DND-41 (cell line): ENCODE data around the gene LRP5.

Source experiments
- EZH2 ChIP-seq: IDR thresholded peaks from 3 replicates; pipeline ENCODE4 v1.6.1; 2012; ENCODE audit warnings: borderline replicate concordance, low read depth, mild to moderate bottlenecking, moderate library complexity, low read length, inconsistent platforms; ENCODE audit not compliant: severe bottlenecking
- TF ChIP-seq, protein P1 (sequence below): IDR thresholded peaks from 2 replicates; pipeline ENCODE4 v1.5.1; 2012; ENCODE audit warnings: borderline replicate concordance, low read length, moderate library complexity, mild to moderate bottlenecking; ENCODE audit not compliant: poor library complexity, severe bottlenecking; ENCODE audit errors: extremely low read depth

DNA sequence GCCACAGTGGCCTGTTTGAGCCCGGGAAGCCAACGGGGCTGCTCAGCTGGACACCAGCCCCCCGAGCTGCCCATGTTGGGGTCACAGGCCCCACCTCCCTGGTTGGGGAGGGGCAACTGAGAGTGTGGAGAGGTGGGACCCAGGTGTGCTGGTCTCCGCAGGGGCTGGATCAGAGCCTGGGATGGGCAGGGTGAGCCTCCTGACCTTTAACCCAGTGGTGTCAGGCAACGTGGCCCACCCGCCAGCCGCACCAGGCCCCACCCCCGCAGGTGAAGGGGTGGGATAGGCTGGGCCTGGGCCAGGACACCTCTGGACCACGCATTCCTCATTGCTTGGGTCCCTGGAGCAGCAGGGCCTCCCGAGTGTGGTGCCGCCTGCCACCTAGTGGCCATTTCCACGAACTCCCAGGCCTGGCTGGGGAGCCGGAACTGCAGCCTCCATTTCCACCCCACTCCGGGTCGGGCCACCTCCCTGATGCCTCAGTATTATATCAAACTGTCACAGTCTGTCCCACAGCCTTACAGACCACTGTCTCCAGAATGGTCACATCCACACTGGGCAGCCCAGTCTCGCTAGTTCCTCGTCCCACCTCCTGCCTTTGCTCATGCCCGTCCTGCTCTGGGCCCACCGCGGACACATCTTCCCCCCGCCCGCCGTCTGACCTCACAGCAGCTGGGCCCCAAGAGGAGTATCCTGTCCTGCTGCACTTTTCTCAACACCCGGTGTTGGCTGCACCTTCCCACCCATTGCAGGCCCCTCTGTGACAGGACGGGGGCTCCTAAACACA is 134.8 kb downstream of the LRP5 start:
- TF ChIP-seq, protein P1, sequence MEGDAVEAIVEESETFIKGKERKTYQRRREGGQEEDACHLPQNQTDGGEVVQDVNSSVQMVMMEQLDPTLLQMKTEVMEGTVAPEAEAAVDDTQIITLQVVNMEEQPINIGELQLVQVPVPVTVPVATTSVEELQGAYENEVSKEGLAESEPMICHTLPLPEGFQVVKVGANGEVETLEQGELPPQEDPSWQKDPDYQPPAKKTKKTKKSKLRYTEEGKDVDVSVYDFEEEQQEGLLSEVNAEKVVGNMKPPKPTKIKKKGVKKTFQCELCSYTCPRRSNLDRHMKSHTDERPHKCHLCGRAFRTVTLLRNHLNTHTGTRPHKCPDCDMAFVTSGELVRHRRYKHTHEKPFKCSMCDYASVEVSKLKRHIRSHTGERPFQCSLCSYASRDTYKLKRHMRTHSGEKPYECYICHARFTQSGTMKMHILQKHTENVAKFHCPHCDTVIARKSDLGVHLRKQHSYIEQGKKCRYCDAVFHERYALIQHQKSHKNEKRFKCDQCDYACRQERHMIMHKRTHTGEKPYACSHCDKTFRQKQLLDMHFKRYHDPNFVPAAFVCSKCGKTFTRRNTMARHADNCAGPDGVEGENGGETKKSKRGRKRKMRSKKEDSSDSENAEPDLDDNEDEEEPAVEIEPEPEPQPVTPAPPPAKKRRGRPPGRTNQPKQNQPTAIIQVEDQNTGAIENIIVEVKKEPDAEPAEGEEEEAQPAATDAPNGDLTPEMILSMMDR = peak; percentile 88
- TF ChIP-seq EZH2 = no peak
